Stimulated activated CD4-positive, alpha-beta T cell treated with anti-CD3 and anti-CD28 coated beads, Interleukin-1b, Interleukin-23, amount 100 ng/mL, for 24 hours (primary cell): ENCODE results near the gene RC3H1.
"Not testable (repeated sequence)": the region's sequence is repeated elsewhere in the genome, so short reads cannot be mapped to it uniquely, and the experiment has no call there.

Source experiments
- DNase-seq, 4 experiments: peaks; one replicate each; pipeline ENCODE4 v3.0.0-alpha.2; 2020; ENCODE audit warnings: low read depth in 4 of 4, low spot score in 1 of 4

RC3H1 gene

GRCh38 chr1:174028495-174028894, 6.3 kb upstream of the RC3H1 start:
- no peak for DNase-seq

- no peak for DNase-seq
These were observed 1.3 kb upstream of the RC3H1 start for GRCh38 chr1:174023440-174023839.

GRCh38 chr1:174022976-174023277, 770 bp upstream of the RC3H1 start:
- DNase-seq: no peak

GRCh38 chr1:174021591-174022079, 522 bp downstream of the RC3H1 start:
- DNase-seq: no peak

GRCh38 chr1:174018565-174018964, 3.6 kb downstream of the RC3H1 start:
- no peak for DNase-seq

GRCh38 chr1:174017231-174017970, 4.8 kb downstream of the RC3H1 start:
- no peak for DNase-seq

GRCh38 chr1:174013864-174014418, 8.2 kb downstream of the RC3H1 start:
- no peak for DNase-seq

GRCh38 chr1:174008979-174009378, 13.2 kb downstream of the RC3H1 start:
- DNase-seq: no peak

GRCh38 chr1:174008269-174008668, 13.9 kb downstream of the RC3H1 start:
- DNase-seq: no peak

- no peak for DNase-seq
These were observed 14.3 kb downstream of the RC3H1 start for GRCh38 chr1:174007851-174008250.

GRCh38 chr1:174005032-174005431, 17.1 kb downstream of the RC3H1 start:
- DNase-seq: no peak

GRCh38 chr1:174003867-174004266, 18.3 kb downstream of the RC3H1 start:
- no peak for DNase-seq

GRCh38 chr1:174001573-174001972, 20.6 kb downstream of the RC3H1 start:
- no peak for DNase-seq

- no peak for DNase-seq
These were observed 21.8 kb downstream of the RC3H1 start for GRCh38 chr1:174000371-174000770.

- DNase-seq: no peak
These were observed 24.4 kb downstream of the RC3H1 start for GRCh38 chr1:173997791-173998190.

GRCh38 chr1:173996995-173997394, 25.2 kb downstream of the RC3H1 start:
- no peak for DNase-seq

GRCh38 chr1:173995475-173995874, 26.7 kb downstream of the RC3H1 start:
- DNase-seq: no peak

GRCh38 chr1:173993948-173994347, 28.2 kb downstream of the RC3H1 start:
- DNase-seq: not testable (repeated sequence)

GRCh38 chr1:173988068-173988467, 34.1 kb downstream of the RC3H1 start:
- DNase-seq: no peak

- no peak for DNase-seq
These were observed 35.2 kb downstream of the RC3H1 start for GRCh38 chr1:173986951-173987350.

GRCh38 chr1:173970252-173970651, 51.9 kb downstream of the RC3H1 start:
- no peak for DNase-seq

GRCh38 chr1:173965896-173966295, 56.3 kb downstream of the RC3H1 start:
- DNase-seq: not testable (repeated sequence)

- DNase-seq: no peak
These were observed 58.7 kb downstream of the RC3H1 start for GRCh38 chr1:173963477-173963876.
